K562 (cell line): ENCODE results near the gene WDR62. TPM values are rescaled to one million over a fixed set of nuclear protein-coding genes. Genes with fewer than 3 reads are reported as not detected.

Experiments
- BCOR ChIP-seq: fragments of 450-650 bp; IDR thresholded peaks from 2 replicates; pipeline ENCODE4 v1.6.1; 2016
- EHMT2 ChIP-seq: fragments of 450-650 bp; IDR thresholded peaks from 2 replicates; pipeline ENCODE4 v1.6.1; 2018; ENCODE audit warnings: antibody characterized with exemption
- ILF3 ChIP-seq: fragments of 450-650 bp; IDR thresholded peaks from 2 replicates; pipeline ENCODE4 v1.6.1; 2018; ENCODE audit warnings: antibody characterized with exemption, mild to moderate bottlenecking, moderate library complexity, borderline replicate concordance
- MTA2 ChIP-seq: fragments of 450-650 bp; IDR thresholded peaks from 2 replicates; pipeline ENCODE4 v1.6.1; 2016; ENCODE audit warnings: low read depth
- PATZ1 ChIP-seq: fragments of 250-450 bp; sonication (Bioruptor Pico); IDR thresholded peaks from 2 replicates; pipeline ENCODE4 v1.5.0; 2020; ENCODE audit warnings: mild to moderate bottlenecking, borderline replicate concordance
- PBX2 ChIP-seq, 2 experiments: IDR thresholded peaks in 1 of 2; conservative IDR thresholded peaks in 1 of 2; 2 replicates each; pipeline ENCODE4 v1.6.1; 2016; ENCODE audit warnings: low read depth in 2 of 2, mild to moderate bottlenecking in 1 of 2, missing compliant biosample characterization in 1 of 2, missing genetic modification characterization in 1 of 2, moderate library complexity in 1 of 2
- PCBP1 ChIP-seq: fragments of 200-400 bp; formaldehyde crosslinking; IDR thresholded peaks from 2 replicates; pipeline ENCODE4 v1.6.1; 2018; ENCODE audit warnings: mild to moderate bottlenecking, low read depth, low read length; ENCODE audit not compliant: poor library complexity, severe bottlenecking
- TBP ChIP-seq: optimal IDR thresholded peaks from 2 replicates; pipeline ENCODE3; 2011; ENCODE audit warnings: low read depth, low read length, improper control_type of control experiment
- ZNF217 ChIP-seq: sonication (generic); formaldehyde crosslinking; IDR thresholded peaks from 2 replicates; pipeline ENCODE4 v1.8.0; 2022; ENCODE audit warnings: mild to moderate bottlenecking, missing genetic modification reagents
- ZNF707 ChIP-seq: fragments of 250-450 bp; sonication (Bioruptor Pico); conservative IDR thresholded peaks from 2 replicates; pipeline ENCODE4 v1.8.0; 2022; ENCODE audit warnings: inconsistent platforms, mild to moderate bottlenecking, moderate library complexity
- polyA plus RNA-seq, 8 experiments: library from polyadenylated mRNA; depleted of rRNA in 4 of 8; stranded (reverse) in 5 of 8; unstranded in 3 of 8; fragments of >200 nt; fragmentation: Nextera tagmentation in 2 of 8; fragmentation: Illumina TruSeq in 1 of 8; extraction: Ambion mirVana in 2 of 8; extraction: Trizol in 1 of 8; gene quantifications; 2 replicates each; pipeline versions ENCODE4 v1.2.1 to v1.2.3, GENCODE V29; 2011 to 2014; ENCODE audit warnings: inconsistent platforms in 1 of 8, missing spikeins in 1 of 8
- total RNA-seq, 7 experiments: library from RNA; depleted of rRNA in 6 of 7; stranded (reverse); fragments of >200 nt in 6 of 7; fragmentation: Illumina TruSeq in 2 of 7; extraction: Trizol in 2 of 7; gene quantifications; 2 replicates each; pipeline versions ENCODE4 v1.2.1 to v1.2.3, GENCODE V29; 2011 to 2021; ENCODE audit warnings: low replicate concordance in 1 of 7
- TF ChIP-seq, protein P1 (sequence below): sonication (generic); formaldehyde crosslinking; IDR thresholded peaks from 2 replicates; pipeline ENCODE4 v1.8.0; 2022; ENCODE audit warnings: mild to moderate bottlenecking, missing genetic modification reagents, borderline replicate concordance
- TF ChIP-seq, protein P2 (sequence below): fragments of 450-650 bp; IDR thresholded peaks from 2 replicates; pipeline ENCODE4 v1.6.1; 2016; ENCODE audit warnings: borderline replicate concordance
- TF ChIP-seq, protein P3 (sequence below): sonication (generic); formaldehyde crosslinking; IDR thresholded peaks from 2 replicates; pipeline ENCODE4 v1.8.0; 2022; ENCODE audit warnings: mild to moderate bottlenecking, low read depth, missing genetic modification reagents

WDR62 gene
- total and polyA plus RNA-seq, 9 of the 15 experiments (the other 6 are each of a cell fraction or from before 2014, with no cell fraction given) = 0.35 to 32.8 (median 14.4) TPM

- TF ChIP-seq PATZ1 (CRISPR knock-in tag) (no peak), ZNF217 (CRISPR knock-in tag) (no peak), BCOR (no peak), PCBP1 (no peak), ZNF707 (no peak), TBP (peak; percentile 49), PBX2 (CRISPR knock-in tag; IDR thresholded peaks at IDR 0.05; ENCODE audit: low read depth) (no peak), PBX2 (tag; conservative IDR thresholded peaks at IDR 0.05; ENCODE audit: low read depth) (no peak), ILF3 (peak; percentile 53; the same call in 1 of the 2 replicates), MTA2 (no peak), EHMT2 (no peak)
- TF ChIP-seq, protein P1, sequence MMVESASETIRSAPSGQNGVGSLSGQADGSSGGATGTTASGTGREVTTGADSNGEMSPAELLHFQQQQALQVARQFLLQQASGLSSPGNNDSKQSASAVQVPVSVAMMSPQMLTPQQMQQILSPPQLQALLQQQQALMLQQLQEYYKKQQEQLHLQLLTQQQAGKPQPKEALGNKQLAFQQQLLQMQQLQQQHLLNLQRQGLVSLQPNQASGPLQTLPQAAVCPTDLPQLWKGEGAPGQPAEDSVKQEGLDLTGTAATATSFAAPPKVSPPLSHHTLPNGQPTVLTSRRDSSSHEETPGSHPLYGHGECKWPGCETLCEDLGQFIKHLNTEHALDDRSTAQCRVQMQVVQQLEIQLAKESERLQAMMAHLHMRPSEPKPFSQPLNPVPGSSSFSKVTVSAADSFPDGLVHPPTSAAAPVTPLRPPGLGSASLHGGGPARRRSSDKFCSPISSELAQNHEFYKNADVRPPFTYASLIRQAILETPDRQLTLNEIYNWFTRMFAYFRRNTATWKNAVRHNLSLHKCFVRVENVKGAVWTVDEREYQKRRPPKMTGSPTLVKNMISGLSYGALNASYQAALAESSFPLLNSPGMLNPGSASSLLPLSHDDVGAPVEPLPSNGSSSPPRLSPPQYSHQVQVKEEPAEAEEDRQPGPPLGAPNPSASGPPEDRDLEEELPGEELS (CRISPR knock-in tag) = 0 out of 2 replicates have a peak, but pooled peaks have one; percentile 35
- TF ChIP-seq, protein P2, sequence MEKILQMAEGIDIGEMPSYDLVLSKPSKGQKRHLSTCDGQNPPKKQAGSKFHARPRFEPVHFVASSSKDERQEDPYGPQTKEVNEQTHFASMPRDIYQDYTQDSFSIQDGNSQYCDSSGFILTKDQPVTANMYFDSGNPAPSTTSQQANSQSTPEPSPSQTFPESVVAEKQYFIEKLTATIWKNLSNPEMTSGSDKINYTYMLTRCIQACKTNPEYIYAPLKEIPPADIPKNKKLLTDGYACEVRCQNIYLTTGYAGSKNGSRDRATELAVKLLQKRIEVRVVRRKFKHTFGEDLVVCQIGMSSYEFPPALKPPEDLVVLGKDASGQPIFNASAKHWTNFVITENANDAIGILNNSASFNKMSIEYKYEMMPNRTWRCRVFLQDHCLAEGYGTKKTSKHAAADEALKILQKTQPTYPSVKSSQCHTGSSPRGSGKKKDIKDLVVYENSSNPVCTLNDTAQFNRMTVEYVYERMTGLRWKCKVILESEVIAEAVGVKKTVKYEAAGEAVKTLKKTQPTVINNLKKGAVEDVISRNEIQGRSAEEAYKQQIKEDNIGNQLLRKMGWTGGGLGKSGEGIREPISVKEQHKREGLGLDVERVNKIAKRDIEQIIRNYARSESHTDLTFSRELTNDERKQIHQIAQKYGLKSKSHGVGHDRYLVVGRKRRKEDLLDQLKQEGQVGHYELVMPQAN = no peak; the same call in 1 of the 2 replicates
- TF ChIP-seq, protein P3, sequence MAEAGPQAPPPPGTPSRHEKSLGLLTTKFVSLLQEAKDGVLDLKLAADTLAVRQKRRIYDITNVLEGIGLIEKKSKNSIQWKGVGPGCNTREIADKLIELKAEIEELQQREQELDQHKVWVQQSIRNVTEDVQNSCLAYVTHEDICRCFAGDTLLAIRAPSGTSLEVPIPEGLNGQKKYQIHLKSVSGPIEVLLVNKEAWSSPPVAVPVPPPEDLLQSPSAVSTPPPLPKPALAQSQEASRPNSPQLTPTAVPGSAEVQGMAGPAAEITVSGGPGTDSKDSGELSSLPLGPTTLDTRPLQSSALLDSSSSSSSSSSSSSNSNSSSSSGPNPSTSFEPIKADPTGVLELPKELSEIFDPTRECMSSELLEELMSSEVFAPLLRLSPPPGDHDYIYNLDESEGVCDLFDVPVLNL = no peak
Observed at GRCh38 chr19:36139473-36140303, 85.0 kb downstream of the WDR62 start, which contains the start of gene CAPNS1 (continued).
